Activated naive CD8-positive, alpha-beta T cell treated with anti-CD3 and anti-CD28 coated beads, Interleukin-2, amount 50 U/mL, for 24 hours (primary cell): ENCODE data around the gene CFAP221.
A peak's percentile ranks its signal among the peaks of the same experiment; 100 is the strongest.

Experiments
- ATAC-seq: fragments of 150-1000 bp; cut with Tn5 transposase; one replicate; pipeline ENCODE4 v1.10.0; 2021
- DNase-seq: peaks from one replicate; pipeline ENCODE4 v3.0.0; 2021
- H3K27ac Mint-ChIP-seq: one replicate; pipeline ENCODE4 v1.8.0; 2021; ENCODE audit warnings: mild to moderate bottlenecking, mixed read lengths
- H3K27me3 Mint-ChIP-seq: one replicate; pipeline ENCODE4 v1.8.0; 2021; ENCODE audit warnings: mixed read lengths
- H3K36me3 Mint-ChIP-seq: one replicate; pipeline ENCODE4 v1.8.0; 2021; ENCODE audit warnings: low read depth, mixed read lengths
- H3K4me1 Mint-ChIP-seq: one replicate; pipeline ENCODE4 v1.8.0; 2021; ENCODE audit warnings: mixed read lengths
- H3K4me3 Mint-ChIP-seq: one replicate; pipeline ENCODE4 v1.8.0; 2021; ENCODE audit warnings: mild to moderate bottlenecking, moderate library complexity, mixed read lengths
- H3K9me3 Mint-ChIP-seq: one replicate; pipeline ENCODE4 v1.8.0; 2021; ENCODE audit warnings: mixed read lengths

CFAP221 gene

DNA sequence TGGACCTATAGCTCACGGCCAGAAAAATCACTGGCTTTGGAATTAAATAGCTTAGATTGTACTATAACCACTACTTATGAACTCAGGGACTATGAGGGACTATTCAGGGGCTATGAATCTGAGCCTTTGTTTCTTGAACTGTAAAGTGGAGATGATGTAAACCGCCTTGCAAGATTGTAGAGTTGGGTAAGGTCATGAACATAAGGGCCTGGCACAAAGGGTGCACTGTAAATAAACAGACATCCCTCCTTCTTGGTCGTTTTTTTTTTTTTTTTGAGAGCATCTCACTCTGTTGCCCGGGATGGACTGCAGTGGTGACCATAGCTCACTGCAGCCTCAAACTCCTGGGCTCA lies 137.6 kb downstream of the CFAP221 start:
- no peak overlapping the region for H3K4me3 Mint-ChIP-seq
- H3K27ac Mint-ChIP-seq, result no peak overlapping the region
- no peaks in the 10 kb centered on the region for H3K9me3 Mint-ChIP-seq
- peaks cover 35% of the 10 kb centered on the region for H3K4me1 Mint-ChIP-seq
- H3K36me3 Mint-ChIP-seq, result peaks cover 18% of the 10 kb centered on the region
- no peak for ATAC-seq
- no peaks in the 10 kb centered on the region for H3K27me3 Mint-ChIP-seq
- DNase-seq, result no peak

DNA sequence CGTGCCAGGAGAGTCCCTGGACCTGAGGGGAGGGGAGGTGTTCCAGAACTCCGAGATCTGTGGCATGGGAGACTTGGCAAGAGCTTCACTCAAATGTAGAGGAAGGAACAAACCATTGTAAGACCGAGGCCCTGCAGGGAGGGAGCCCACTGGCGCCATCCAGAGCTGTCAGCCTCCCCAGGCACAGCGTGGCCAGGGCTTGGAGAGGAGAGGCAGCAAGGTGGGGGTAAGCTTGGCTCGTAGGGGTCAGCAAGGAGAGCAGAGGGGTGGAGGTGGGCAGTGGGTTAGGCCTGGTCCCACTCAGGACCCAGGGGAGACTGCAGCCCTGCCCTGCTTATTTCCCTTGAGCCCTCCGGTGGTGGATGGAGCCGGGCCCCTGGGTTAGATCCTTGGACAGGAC lies 138.3 kb downstream of the CFAP221 start:
- H3K36me3 Mint-ChIP-seq, result peaks cover 23% of the 10 kb centered on the region
- H3K9me3 Mint-ChIP-seq, result no peaks in the 10 kb centered on the region
- no peak overlapping the region for H3K27ac Mint-ChIP-seq
- H3K27me3 Mint-ChIP-seq, result no peaks in the 10 kb centered on the region
- DNase-seq (no peak), ATAC-seq (no peak)
- peaks cover 35% of the 10 kb centered on the region for H3K4me1 Mint-ChIP-seq
- H3K4me3 Mint-ChIP-seq, result no peak overlapping the region

DNA sequence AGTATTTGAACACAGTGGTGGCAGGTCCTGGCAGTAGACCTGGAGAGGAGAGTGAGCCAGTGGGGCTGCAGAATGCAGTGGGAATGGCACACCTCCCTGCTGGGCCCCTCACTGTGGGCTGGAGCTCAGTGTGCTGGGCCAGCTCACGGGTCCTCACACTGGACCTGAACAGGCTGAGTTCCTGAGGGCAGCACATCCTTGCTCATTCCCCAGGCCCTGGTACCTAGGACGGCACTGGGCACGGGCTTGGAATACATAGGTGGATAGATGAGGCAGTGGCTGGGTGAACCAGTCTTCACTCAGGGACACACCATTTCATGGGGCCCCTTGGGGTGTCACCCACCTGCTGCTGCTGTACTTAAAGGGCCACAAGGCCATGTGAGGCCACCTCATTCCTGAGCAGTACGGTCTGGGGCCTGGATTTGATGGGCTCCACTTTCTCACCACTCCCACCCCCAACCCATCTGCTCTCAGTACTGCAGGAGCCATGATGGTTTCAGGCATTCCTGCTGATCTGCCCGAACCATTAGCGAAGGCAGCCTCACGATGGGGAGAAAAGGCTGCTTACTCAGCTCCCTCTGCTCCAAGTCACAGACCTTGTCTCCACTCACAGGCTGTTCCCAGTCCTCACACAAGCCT lies 138.9 kb downstream of the CFAP221 start:
- Mint-ChIP-seq H3K4me1 (peaks cover 31% of the 10 kb centered on the region), H3K9me3 (no peaks in the 10 kb centered on the region), H3K27me3 (no peaks in the 10 kb centered on the region), H3K36me3 (peaks cover 26% of the 10 kb centered on the region), H3K4me3 (no peak overlapping the region), H3K27ac (no peak overlapping the region)
- no peak for DNase-seq
- ATAC-seq, result no peak

- peaks cover 26% of the 10 kb centered on the region for H3K36me3 Mint-ChIP-seq
- DNase-seq (no peak), ATAC-seq (peak; percentile 20)
- H3K9me3 Mint-ChIP-seq, result no peaks in the 10 kb centered on the region
- H3K4me3 Mint-ChIP-seq, result no peak overlapping the region
- no peaks in the 10 kb centered on the region for H3K27me3 Mint-ChIP-seq
- H3K4me1 Mint-ChIP-seq, result peaks cover 29% of the 10 kb centered on the region
- H3K27ac Mint-ChIP-seq, result no peak overlapping the region
Observed at GRCh38 chr2:119683713-119684443, 139.6 kb downstream of the CFAP221 start.

DNA sequence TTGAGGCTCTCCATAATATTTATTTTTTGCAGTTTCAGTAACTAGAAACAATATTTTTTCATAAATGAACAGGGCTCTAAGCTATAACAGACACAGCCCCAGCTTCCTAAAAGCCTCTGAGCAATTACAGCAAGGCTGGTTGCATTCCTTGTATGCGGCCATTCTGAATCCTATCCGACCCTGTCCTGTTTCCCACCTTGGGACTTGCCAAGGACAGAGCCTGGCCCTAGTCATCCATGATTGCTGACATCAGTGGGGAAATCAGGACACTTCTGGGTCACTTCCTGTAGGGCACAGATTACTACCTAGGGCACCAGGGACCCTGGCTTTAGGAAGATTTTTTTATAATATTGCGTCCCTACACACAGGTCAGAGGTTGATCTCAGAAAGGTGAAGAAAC lies 140.3 kb downstream of the CFAP221 start:
- H3K27ac Mint-ChIP-seq, result no peak overlapping the region
- no peaks in the 10 kb centered on the region for H3K27me3 Mint-ChIP-seq
- DNase-seq (no peak), ATAC-seq (no peak)
- peaks cover 26% of the 10 kb centered on the region for H3K36me3 Mint-ChIP-seq
- H3K9me3 Mint-ChIP-seq, result no peaks in the 10 kb centered on the region
- H3K4me3 Mint-ChIP-seq, result no peak overlapping the region
- H3K4me1 Mint-ChIP-seq, result peaks cover 27% of the 10 kb centered on the region

GRCh38 chr2:119688616-119689015 lies 144.4 kb downstream of the CFAP221 start:
- Mint-ChIP-seq H3K4me3 (no peak overlapping the region), H3K27ac (no peak overlapping the region), H3K4me1 (peaks cover 7% of the 10 kb centered on the region), H3K36me3 (peaks cover 12% of the 10 kb centered on the region), H3K27me3 (no peaks in the 10 kb centered on the region), H3K9me3 (no peaks in the 10 kb centered on the region)
- DNase-seq (no peak), ATAC-seq (no peak)

GRCh38 chr2:119689218-119689617 lies 145.0 kb downstream of the CFAP221 start:
- DNase-seq (no peak), ATAC-seq (no peak)
- Mint-ChIP-seq H3K4me3 (no peak overlapping the region), H3K27ac (no peak overlapping the region), H3K9me3 (no peaks in the 10 kb centered on the region), H3K36me3 (peaks cover 15% of the 10 kb centered on the region), H3K4me1 (peaks cover 4% of the 10 kb centered on the region), H3K27me3 (no peaks in the 10 kb centered on the region)

DNA sequence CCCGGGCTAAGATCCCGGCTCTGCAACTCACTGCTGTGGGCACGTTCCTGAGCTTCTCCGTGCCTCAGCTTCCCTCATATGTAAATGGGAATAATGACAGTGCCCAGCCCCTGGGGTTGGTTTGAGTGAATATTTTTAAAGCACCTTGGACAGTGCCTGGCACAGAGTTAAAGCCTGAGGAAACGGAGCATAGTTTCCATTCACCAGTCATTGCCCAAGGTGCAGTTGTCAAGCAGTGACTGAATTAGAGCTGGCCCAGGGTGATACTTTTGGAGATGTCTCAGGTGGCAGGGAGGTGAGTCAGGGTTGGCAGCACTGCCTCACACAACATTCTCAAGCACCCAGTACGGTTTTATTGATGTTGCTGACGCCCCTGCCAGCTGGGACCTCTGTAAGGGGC lies 146.9 kb downstream of the CFAP221 start:
- peaks cover 20% of the 10 kb centered on the region for H3K4me1 Mint-ChIP-seq
- no peak overlapping the region for H3K4me3 Mint-ChIP-seq
- no peak overlapping the region for H3K27ac Mint-ChIP-seq
- no peaks in the 10 kb centered on the region for H3K9me3 Mint-ChIP-seq
- H3K27me3 Mint-ChIP-seq, result no peaks in the 10 kb centered on the region
- peaks cover 15% of the 10 kb centered on the region for H3K36me3 Mint-ChIP-seq
- DNase-seq, result no peak
- ATAC-seq, result no peak

GRCh38 chr2:119691651-119692245 lies 147.5 kb downstream of the CFAP221 start:
- H3K9me3 Mint-ChIP-seq, result no peaks in the 10 kb centered on the region
- ATAC-seq (no peak), DNase-seq (no peak)
- H3K36me3 Mint-ChIP-seq, result peaks cover 15% of the 10 kb centered on the region
- peaks cover 3% of the 10 kb centered on the region for H3K27me3 Mint-ChIP-seq
- peaks cover 24% of the 10 kb centered on the region for H3K4me1 Mint-ChIP-seq
- H3K4me3 Mint-ChIP-seq, result no peak overlapping the region
- H3K27ac Mint-ChIP-seq, result no peak overlapping the region

DNA sequence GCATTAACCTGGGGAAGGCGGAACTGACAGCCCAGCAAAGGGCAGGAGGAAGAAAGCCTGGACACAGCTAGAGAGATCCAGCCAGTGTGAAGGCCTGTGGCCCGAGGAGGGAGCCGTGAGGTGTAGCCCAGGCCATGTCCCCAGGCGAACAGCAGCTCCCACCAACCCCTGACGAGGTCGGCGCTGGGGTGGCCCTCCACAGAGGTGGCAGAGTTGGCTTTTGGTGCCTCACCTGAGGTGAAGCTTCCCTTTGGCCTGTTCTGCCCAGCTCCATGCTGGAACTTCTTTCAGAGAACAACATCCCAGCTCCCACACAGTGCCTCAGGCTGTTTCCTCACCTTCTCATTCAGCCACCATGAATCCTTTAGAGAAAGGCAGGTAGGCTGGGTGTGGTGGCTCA lies 148.1 kb downstream of the CFAP221 start:
- ATAC-seq, result no peak
- H3K27ac Mint-ChIP-seq, result no peak overlapping the region
- H3K36me3 Mint-ChIP-seq, result peaks cover 11% of the 10 kb centered on the region

GRCh38 chr2:119692954-119693353 lies 148.7 kb downstream of the CFAP221 start:
- Mint-ChIP-seq H3K36me3 (peaks cover 7% of the 10 kb centered on the region), H3K9me3 (no peaks in the 10 kb centered on the region), H3K4me1 (peaks cover 32% of the 10 kb centered on the region), H3K27me3 (peaks cover 3% of the 10 kb centered on the region), H3K4me3 (no peak overlapping the region), H3K27ac (no peak overlapping the region)
- DNase-seq, result no peak
- ATAC-seq, result no peak

More for the DNA sequence above, 148.1 kb downstream of the CFAP221 start:
- peaks cover 3% of the 10 kb centered on the region for H3K27me3 Mint-ChIP-seq
- no peak overlapping the region for H3K4me3 Mint-ChIP-seq
- DNase-seq, result no peak
- no peaks in the 10 kb centered on the region for H3K9me3 Mint-ChIP-seq
- H3K4me1 Mint-ChIP-seq, result peaks cover 25% of the 10 kb centered on the region

- H3K4me1 Mint-ChIP-seq, result peaks cover 36% of the 10 kb centered on the region
- no peak for DNase-seq
- ATAC-seq, result no peak
- peaks cover 6% of the 10 kb centered on the region for H3K36me3 Mint-ChIP-seq
- no peaks in the 10 kb centered on the region for H3K9me3 Mint-ChIP-seq
- peaks cover 3% of the 10 kb centered on the region for H3K27me3 Mint-ChIP-seq
- no peak overlapping the region for H3K27ac Mint-ChIP-seq
- no peak overlapping the region for H3K4me3 Mint-ChIP-seq
Observed at GRCh38 chr2:119693567-119693966, 149.3 kb downstream of the CFAP221 start.

- ATAC-seq (no peak), DNase-seq (no peak)
- H3K9me3 Mint-ChIP-seq, result no peaks in the 10 kb centered on the region
- peaks cover 36% of the 10 kb centered on the region for H3K4me1 Mint-ChIP-seq
- peaks cover 3% of the 10 kb centered on the region for H3K27me3 Mint-ChIP-seq
- H3K4me3 Mint-ChIP-seq, result no peak overlapping the region
- H3K27ac Mint-ChIP-seq, result no peak overlapping the region
- H3K36me3 Mint-ChIP-seq, result peaks cover 6% of the 10 kb centered on the region
Observed at GRCh38 chr2:119693967-119694366, 149.7 kb downstream of the CFAP221 start.

DNA sequence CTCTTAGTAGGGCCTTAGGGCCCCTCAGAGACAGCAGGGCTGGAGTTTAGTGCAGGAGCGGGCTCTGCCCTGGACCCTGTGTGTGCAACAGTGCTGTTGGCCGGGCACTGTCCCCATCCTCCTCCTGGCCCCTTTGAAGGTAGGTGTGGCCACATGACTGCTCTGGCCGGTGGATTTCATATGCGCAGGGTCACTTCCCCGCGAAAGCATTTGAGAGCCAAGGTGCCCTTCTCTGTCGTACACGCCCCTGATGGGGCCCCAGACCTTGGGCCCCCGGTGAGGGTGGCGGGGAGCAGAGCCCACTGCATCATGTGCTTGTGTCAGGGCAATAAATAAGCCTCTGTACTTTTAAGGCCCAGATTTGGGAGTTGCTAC lies 150.2 kb downstream of the CFAP221 start:
- H3K27ac Mint-ChIP-seq, result no peak overlapping the region
- no peak overlapping the region for H3K4me3 Mint-ChIP-seq
- peaks cover 36% of the 10 kb centered on the region for H3K4me1 Mint-ChIP-seq
- no peaks in the 10 kb centered on the region for H3K9me3 Mint-ChIP-seq
- H3K27me3 Mint-ChIP-seq, result peaks cover 3% of the 10 kb centered on the region
- ATAC-seq (no peak), DNase-seq (no peak)
- peaks cover 3% of the 10 kb centered on the region for H3K36me3 Mint-ChIP-seq

GRCh38 chr2:119694845-119695521 lies 150.7 kb downstream of the CFAP221 start:
- DNase-seq (no peak), ATAC-seq (no peak)
- Mint-ChIP-seq H3K9me3 (no peaks in the 10 kb centered on the region), H3K27me3 (peaks cover 3% of the 10 kb centered on the region), H3K27ac (no peak overlapping the region), H3K36me3 (peaks cover 3% of the 10 kb centered on the region), H3K4me1 (peaks cover 36% of the 10 kb centered on the region), H3K4me3 (no peak overlapping the region)
